GOT3 (cell line): ENCODE measurements around the gene KIF5A.

Source experiments
- DNase-seq: peaks from one replicate; lab custom pipeline; 2025; ENCODE audit warnings: mixed read lengths; lab: John Stamatoyannopoulos, UW

KIF5A gene

DNA sequence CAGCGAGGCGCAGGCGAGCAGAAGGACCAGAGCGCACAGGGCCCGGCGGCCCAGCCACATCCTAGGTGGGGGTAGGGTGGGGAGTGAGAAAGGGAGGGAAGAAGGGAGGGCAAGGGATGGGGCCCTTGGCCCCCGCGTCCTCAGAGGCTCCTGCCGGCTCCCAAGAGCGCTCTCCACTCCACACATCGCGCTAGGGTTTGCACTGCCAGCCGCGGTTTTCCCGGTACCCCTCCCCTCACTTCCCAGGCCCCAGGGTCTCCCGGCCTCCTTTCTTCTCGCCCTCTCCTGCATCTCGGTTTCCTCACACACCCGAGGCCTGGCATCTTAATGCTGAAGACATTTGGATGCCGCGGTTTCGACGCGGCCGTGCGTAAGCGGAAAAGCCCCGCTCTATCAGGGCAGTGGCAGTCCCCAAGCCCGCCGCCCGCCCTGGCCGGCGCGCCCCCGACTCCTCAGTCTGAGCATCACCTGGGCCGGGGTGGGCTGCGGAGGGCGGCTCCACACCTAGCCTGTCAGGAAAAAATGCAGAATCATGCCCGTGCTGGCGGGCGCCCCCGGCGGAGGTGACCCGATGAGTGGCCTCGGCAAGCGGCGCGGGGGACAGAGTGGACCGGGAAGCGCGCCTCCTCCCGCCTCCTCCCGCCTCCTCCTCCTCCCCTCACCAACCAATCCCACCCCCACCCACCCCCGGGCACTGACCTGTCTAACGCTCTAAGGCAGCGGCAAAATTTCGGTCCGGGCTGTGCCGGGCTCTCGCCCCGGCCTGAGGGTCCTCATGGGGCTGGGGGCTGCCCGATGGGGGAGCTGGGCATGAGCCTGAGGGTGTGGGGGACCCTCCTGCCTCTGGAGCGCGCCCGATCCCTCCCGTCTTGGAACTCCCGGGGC lies 82.5 kb downstream of the KIF5A start:
- no peak for DNase-seq

GRCh38 chr12:57632958-57633840 lies 83.4 kb downstream of the KIF5A start, which contains the start of gene B4GALNT1:
Gene B4GALNT1 (minus strand): TSS chr12:57633201. CDS start chr12:57632132, 1,069 bp downstream.
- peak; percentile 98 for DNase-seq
